ENCODE results near the gene INSYN2A. TPM values are rescaled to one million over a fixed set of nuclear protein-coding genes. Genes with fewer than 3 reads are reported as not detected.

The INSYN2A gene
- total RNA-seq, 2 donors from 2014 or later, result 0.13 TPM; not detected in 1

DNA sequence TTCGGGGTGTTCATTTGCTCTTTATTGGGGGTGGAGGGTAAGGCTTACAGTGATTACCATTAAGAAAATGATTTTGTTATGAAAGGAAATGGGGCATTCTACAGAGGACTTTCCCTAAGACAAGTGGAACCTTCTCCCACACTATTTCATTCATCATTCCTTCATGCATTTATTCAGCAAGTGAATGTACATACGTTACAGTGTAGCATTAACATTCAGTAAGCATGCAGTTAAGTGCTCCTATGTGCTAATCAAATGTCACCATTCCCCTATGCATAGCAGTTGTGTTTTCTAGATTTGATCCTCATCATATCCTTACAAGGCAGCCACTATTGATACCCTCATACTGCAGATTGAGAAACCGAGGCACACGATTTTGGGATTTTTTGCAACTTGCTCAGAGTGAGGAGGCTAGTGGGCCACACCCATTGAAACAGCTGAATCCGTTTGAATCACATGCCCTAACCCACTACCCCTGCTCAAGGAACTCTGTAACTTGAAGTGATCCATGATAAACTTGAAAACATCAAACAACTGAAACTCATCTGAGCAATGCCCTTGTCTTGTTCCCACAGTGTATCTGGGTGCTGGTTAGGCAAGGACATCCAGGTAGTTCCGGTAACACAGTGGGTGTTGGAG, 16.7 kb downstream of the INSYN2A start:
- intact Hi-C loops (cut with DNase I), result no loop called here

DNA sequence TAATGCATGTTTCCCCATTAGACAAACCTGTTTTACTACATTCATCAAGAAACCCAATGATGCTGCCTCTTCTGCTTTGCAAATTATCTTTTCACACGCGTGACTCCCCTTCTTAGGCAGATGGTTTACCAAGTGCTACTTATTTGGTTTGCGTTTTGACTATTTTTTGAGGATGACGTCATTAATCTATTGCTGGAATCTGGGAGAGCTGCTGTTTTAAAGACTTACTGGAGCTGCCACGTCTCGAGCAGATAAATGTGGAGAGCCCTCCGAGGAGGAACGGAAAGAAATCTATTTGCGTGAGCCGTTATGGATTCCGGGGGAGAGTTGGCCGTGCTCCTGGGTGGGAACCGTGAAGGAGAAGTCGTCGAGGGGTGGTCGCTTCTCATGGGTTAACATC, 19.7 kb downstream of the INSYN2A start:
- no peaks in the 10 kb centered on the region for H3K36me3 ChIP-seq
- H3K4me3 ChIP-seq, result no peak overlapping the region
- no peaks in the 10 kb centered on the region for H3K27me3 ChIP-seq
- no peak overlapping the region for H3K27ac ChIP-seq
- intact Hi-C loops (cut with DNase I), result no loop called here
- H3K9me3 ChIP-seq, result no peaks in the 10 kb centered on the region
- no peak overlapping the region for H3K9ac ChIP-seq (ENCODE audit: low read depth in 2 of 2, low read length in 2 of 2)
- DNase-seq, result no peak
- TF ChIP-seq CTCF (IDR thresholded peaks at IDR 0.05), result no peak
- peaks cover 3% of the 10 kb centered on the region for H3K4me1 ChIP-seq

More for the DNA sequence above, 16.7 kb downstream of the INSYN2A start:
- Histone ChIP-seq H3K9me3 (no peaks in the 10 kb centered on the region), H3K9ac (ENCODE audit: low read depth in 2 of 2, low read length in 2 of 2) (no peak overlapping the region), H3K27ac (no peak overlapping the region), H3K36me3 (no peaks in the 10 kb centered on the region), H3K4me1 (no peaks in the 10 kb centered on the region), H3K27me3 (no peaks in the 10 kb centered on the region), H3K4me3 (no peak overlapping the region)
- TF ChIP-seq CTCF (IDR thresholded peaks at IDR 0.05), result no peak
- no peak for DNase-seq

- DNase-seq, result no peak
- Histone ChIP-seq H3K4me3 (no peak overlapping the region), H3K9ac (ENCODE audit: low read depth in 2 of 2, low read length in 2 of 2) (no peak overlapping the region), H3K27ac (no peak overlapping the region), H3K9me3 (no peaks in the 10 kb centered on the region), H3K27me3 (no peaks in the 10 kb centered on the region), H3K4me1 (peaks cover 3% of the 10 kb centered on the region), H3K36me3 (no peaks in the 10 kb centered on the region)
- intact Hi-C loops (cut with DNase I), result no loop called here
- no peak for TF ChIP-seq CTCF (IDR thresholded peaks at IDR 0.05)
Observed at GRCh38 chr10:127175357-127176110, 20.9 kb downstream of the INSYN2A start.

DNA sequence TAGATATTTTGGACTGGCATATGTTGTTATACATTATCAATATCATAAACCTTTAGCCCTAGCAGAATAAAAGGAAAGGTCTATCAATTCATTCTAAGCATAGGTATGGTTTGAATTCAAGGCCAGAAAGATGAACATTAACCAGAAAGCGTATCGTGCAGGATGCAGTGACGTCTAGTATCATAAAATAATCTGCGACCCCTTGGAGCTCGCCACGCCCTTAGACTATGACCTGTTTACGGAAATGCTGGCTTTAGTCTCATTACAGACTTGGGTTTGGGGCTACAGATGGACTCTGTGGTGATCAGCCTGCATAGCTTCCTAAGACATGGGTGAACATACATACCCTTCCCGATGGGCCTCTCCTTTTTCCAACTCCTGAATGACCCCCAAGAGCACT, 21.5 kb downstream of the INSYN2A start:
- Histone ChIP-seq H3K27me3 (no peaks in the 10 kb centered on the region), H3K4me1 (peaks cover 3% of the 10 kb centered on the region), H3K27ac (no peak overlapping the region), H3K9ac (ENCODE audit: low read depth in 2 of 2, low read length in 2 of 2) (no peak overlapping the region), H3K4me3 (no peak overlapping the region), H3K36me3 (no peaks in the 10 kb centered on the region), H3K9me3 (no peaks in the 10 kb centered on the region)
- intact Hi-C loops (cut with DNase I), result no loop called here
- no peak for DNase-seq
- no peak for TF ChIP-seq CTCF (IDR thresholded peaks at IDR 0.05)

GRCh38 chr10:127168261-127168660, 28.1 kb downstream of the INSYN2A start:
- H3K9ac ChIP-seq (ENCODE audit: low read depth in 2 of 2, low read length in 2 of 2), result no peak overlapping the region
- no peak overlapping the region for H3K27ac ChIP-seq
- intact Hi-C loops (cut with DNase I), result no loop called here
- H3K4me3 ChIP-seq, result no peak overlapping the region
- no peaks in the 10 kb centered on the region for H3K4me1 ChIP-seq
- H3K9me3 ChIP-seq, result no peaks in the 10 kb centered on the region
- no peaks in the 10 kb centered on the region for H3K36me3 ChIP-seq
- no peak for DNase-seq
- no peak for TF ChIP-seq CTCF (IDR thresholded peaks at IDR 0.05)
- H3K27me3 ChIP-seq, result no peaks in the 10 kb centered on the region

All from colonic mucosa (tissue), 4 donors.